Measurements from ENCODE around the gene KCNJ15. TPM values are rescaled to one million over a fixed set of nuclear protein-coding genes. Genes with fewer than 3 reads are reported as not detected.

The KCNJ15 gene
- total and polyA plus RNA-seq, 10 of the 15 experiments (the other 5 are each of a cell fraction or from before 2014, with no cell fraction given), result 0.05 to 2.7 (median 0.33) TPM; not detected in 6

GRCh38 chr21:38227401-38227800 is 29.4 kb upstream of the KCNJ15 start:
- no peak overlapping the region for H3K4me2 ChIP-seq (ENCODE audit: control insufficient read depth, insufficient read depth)
- H3K79me2 ChIP-seq (ENCODE audit: control insufficient read depth, insufficient read depth, low read length), result no peaks in the 10 kb centered on the region
- ATAC-seq (peak; percentile 85), DNase-seq (ENCODE audit: low read depth, low spot score) (no peak), FAIRE-seq (no peak)
- H3K9ac ChIP-seq (ENCODE audit: control insufficient read depth, insufficient read depth, low read length), result no peak overlapping the region
- no peaks in the 10 kb centered on the region for H4K20me1 ChIP-seq (ENCODE audit: control insufficient read depth, insufficient read depth)
- ChIA-PET RAD21 (ENCODE audit: unreplicated experiment) (interaction anchor here (0.7 kb wide), 1 partner anchor 10 kb away, joined by 3 read pairs; no protein-coding TSS in a partner anchor), SMC1A (ENCODE audit: uncharacterized antibody, unreplicated experiment) (interaction anchor here (0.8 to 1.8 kb wide), 3 partner anchors 9 to 21 kb away, joined by 3 to 4 read pairs (median 4); no protein-coding TSS in a partner anchor), POLR2A (no interaction called here), CTCF (interaction anchor here (1.4 to 2.8 kb wide), 2 partner anchors 9 to 125 kb away, joined by 6 to 13 read pairs; no protein-coding TSS in a partner anchor)
- intact Hi-C loops (cut with micrococcal nuclease; ENCODE audit: unreplicated experiment) (no loop called here), in situ Hi-C loops (cut with MboI) (loop anchor here (25.0 kb wide), 1 partner anchor 1715 kb away; no protein-coding TSS in a partner anchor)
- peaks cover 18% of the 10 kb centered on the region for H3K9me3 ChIP-seq (replicated peaks; ENCODE audit: control insufficient read depth, insufficient read depth, low read length)
- H3K4me3 ChIP-seq, result no peak overlapping the region
- H2AFZ ChIP-seq (ENCODE audit: control insufficient read depth, low read depth, low read length), result no peak overlapping the region
- H3K36me3 ChIP-seq (ENCODE audit: control insufficient read depth in 2 of 2, insufficient read depth in 2 of 2, low read length in 1 of 2), result no peaks in the 10 kb centered on the region
- no peak overlapping the region for H3K27ac ChIP-seq (ENCODE audit: control insufficient read depth, insufficient read depth)
- H3K4me1 ChIP-seq (ENCODE audit: control insufficient read depth, insufficient read depth, low read length), result no peaks in the 10 kb centered on the region
- H3K27me3 ChIP-seq (replicated peaks in 1 of 2; ENCODE audit: control insufficient read depth in 2 of 2, insufficient read depth in 2 of 2, low read length in 1 of 2), result no peaks in the 10 kb centered on the region
- BruUV-seq (replicated peaks), result no TSS peak
- TF ChIP-seq SPI1 (IDR thresholded peaks at IDR 0.05; ENCODE audit: borderline replicate concordance, insufficient read depth, low read depth, low read length), result no peak
- no peak for TF ChIP-seq ELK1 (IDR thresholded peaks at IDR 0.05; ENCODE audit: low read depth, low read length)
- no peak for TF ChIP-seq TCF3 (IDR thresholded peaks at IDR 0.05; ENCODE audit: borderline replicate concordance, insufficient read depth, low read depth, low read length)
- TF ChIP-seq SIN3A (IDR thresholded peaks at IDR 0.05; ENCODE audit: low read depth, low read length), result no peak
- no peak for TF ChIP-seq CREM (IDR thresholded peaks at IDR 0.05; ENCODE audit: low read depth)
- TF ChIP-seq WRNIP1 (IDR thresholded peaks at IDR 0.05; ENCODE audit: borderline replicate concordance, low read depth, low read length), result no peak
- no peak for TF ChIP-seq NBN (IDR thresholded peaks at IDR 0.05)
- TF ChIP-seq CHD1 (IDR thresholded peaks at IDR 0.05; ENCODE audit: low read depth, low read length), result no peak
- no peak for TF ChIP-seq ZBTB4 (CRISPR knock-in tag; IDR thresholded peaks at IDR 0.05)
- TF ChIP-seq SMC3 (IDR thresholded peaks at IDR 0.05; ENCODE audit: borderline replicate concordance, low read length), result no peak
- no peak for TF ChIP-seq JUND (IDR thresholded peaks at IDR 0.05; ENCODE audit: low read depth, low read length)
- TF ChIP-seq HDAC6 (IDR thresholded peaks at IDR 0.05; ENCODE audit: unreplicated experiment), result no peak
- no peak for TF ChIP-seq ATF3 (IDR thresholded peaks at IDR 0.05; ENCODE audit: borderline replicate concordance, extremely low read depth, low read depth, low read length)
- TF ChIP-seq NRF1 (conservative IDR thresholded peaks at IDR 0.05; ENCODE audit: low read depth, low read length), result no peak
- no peak for TF ChIP-seq RCOR1 (conservative IDR thresholded peaks at IDR 0.05; ENCODE audit: low read depth, low read length)
- no peak for TF ChIP-seq NFYB (IDR thresholded peaks at IDR 0.05; ENCODE audit: insufficient read depth, low read depth, low read length)
- no peak for TF ChIP-seq SUPT20H (IDR thresholded peaks at IDR 0.05; ENCODE audit: borderline replicate concordance, control insufficient read depth, low read depth, low read length)

All from GM12878 (cell line).